Gastroesophageal sphincter (tissue), 4 donors: ENCODE measurements around the gene ARHGEF16. TPM values are rescaled to one million over a fixed set of nuclear protein-coding genes. Genes with fewer than 3 reads are reported as not detected.

Experiments used
- ATAC-seq: fragments of 150-250 bp; one replicate; pipeline ENCODE4 v1.9.1; 2016; ENCODE audit warnings: mild to moderate bottlenecking, moderate library complexity
- H3K27ac ChIP-seq, 4 donors: fragments of 200-600 bp; sonication (generic) in 3 of 4; 1 replicate in 3 of 4; 2 replicates in 1 of 4; pipeline ENCODE4 v1.5.1; 2016 to 2019
- H3K27me3 ChIP-seq: fragments of 200-600 bp; sonication (generic); one replicate; pipeline ENCODE4 v1.5.1; 2019
- H3K36me3 ChIP-seq, 2 donors: fragments of 200-600 bp; sonication (generic); one replicate each; pipeline ENCODE4 v1.5.1; 2019; ENCODE audit warnings: control low read depth in 1 of 2
- H3K4me1 ChIP-seq, 3 donors: fragments of 200-600 bp; sonication (generic); 1 replicate in 2 of 3; 2 replicates in 1 of 3; pipeline ENCODE4 v1.5.1; 2016 to 2019; ENCODE audit warnings: control low read depth in 2 of 3
- H3K4me3 ChIP-seq, 2 donors: fragments of 200-600 bp; sonication (generic); one replicate each; pipeline ENCODE4 v1.5.1; 2019; ENCODE audit warnings: mild to moderate bottlenecking in 1 of 2, moderate library complexity in 1 of 2
- H3K9me3 ChIP-seq, 3 donors: fragments of 200-600 bp; sonication (generic); one replicate each; pipeline ENCODE4 v1.5.1; 2017 to 2019; ENCODE audit warnings: control low read depth in 2 of 3
- EP300 ChIP-seq: sonication (generic); formaldehyde crosslinking; IDR thresholded peaks from one replicate; pipeline ENCODE4 v1.6.1; 2017; ENCODE audit warnings: antibody characterized with exemption, mild to moderate bottlenecking
- POLR2A ChIP-seq, 2 donors: fragments of 450-650 bp; IDR thresholded peaks; one replicate each; pipeline ENCODE4 v1.6.1; 2017; ENCODE audit warnings: antibody characterized with exemption in 2 of 2, mild to moderate bottlenecking in 2 of 2, moderate library complexity in 1 of 2
- POLR2AphosphoS5 ChIP-seq: sonication (generic); formaldehyde crosslinking; IDR thresholded peaks from one replicate; pipeline ENCODE4 v1.6.1; 2017; ENCODE audit warnings: antibody characterized with exemption
- WGBS, 2 donors: methylation state at CpG; one replicate each; pipeline ENCODE4 v1.1.5; 2018; ENCODE audit warnings: low coverage in 1 of 2; 5-methylcytosine and 5-hydroxymethylcytosine counted together
- total RNA-seq, 4 donors: library from RNA; depleted of rRNA; stranded (reverse); fragments of >200 nt; gene quantifications; one replicate each; pipeline ENCODE4 v1.1.0, GENCODE V29; 2016
- TF ChIP-seq, protein P1 (sequence below), 4 experiments: fragments of 200-600 bp in 2 of 4; fragments of 450-650 bp in 2 of 4; sonication (generic) in 1 of 4; IDR thresholded peaks; one replicate each; pipeline ENCODE4 v1.5.1; 2017 to 2019; ENCODE audit warnings: antibody characterized with exemption in 4 of 4, mild to moderate bottlenecking in 2 of 4, moderate library complexity in 2 of 4

The ARHGEF16 gene
- total RNA-seq, 4 donors from 2014 or later = 0.54 to 2.3 (median 0.87) TPM

DNA sequence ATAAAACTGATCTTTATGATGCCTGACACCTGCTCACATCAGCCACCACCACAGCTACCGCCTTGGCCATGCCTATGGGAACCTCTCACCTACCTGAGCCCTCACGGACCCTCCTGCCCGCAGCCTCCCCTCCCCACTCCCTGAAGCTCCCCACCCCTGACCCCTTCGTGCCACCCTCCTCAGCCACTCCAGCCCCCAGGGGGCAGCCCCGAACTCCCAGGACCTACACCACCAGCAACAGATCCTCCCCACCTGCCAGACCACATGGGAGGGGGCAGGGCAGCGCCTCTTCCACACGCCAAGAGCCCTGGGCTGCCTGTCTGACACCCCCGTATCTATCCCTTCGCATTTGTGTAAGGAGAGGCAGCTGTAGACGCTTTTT lies 14.2 kb upstream of the ARHGEF16 start:
- Histone ChIP-seq H3K9me3 (peaks cover 0 to 9% (median 0%) of the 10 kb centered on the region in 3 donors), H3K27ac (peak overlapping the region in 1 of 4 donors; percentile 2), H3K27me3 (peaks cover 94% of the 10 kb centered on the region), H3K36me3 (no peaks in the 10 kb centered on the region), H3K4me1 (no peaks in the 10 kb centered on the region), H3K4me3 (no peak overlapping the region)
- no peak for ATAC-seq
- WGBS, 2 donors = 27 to 30% methylated on average over 2 to 6 of the region's 10 CpGs
- TF ChIP-seq POLR2AphosphoS5 (no peak), EP300 (no peak), POLR2A (IDR thresholded peaks at IDR 0.05) (no peak)
- TF ChIP-seq, protein P1, sequence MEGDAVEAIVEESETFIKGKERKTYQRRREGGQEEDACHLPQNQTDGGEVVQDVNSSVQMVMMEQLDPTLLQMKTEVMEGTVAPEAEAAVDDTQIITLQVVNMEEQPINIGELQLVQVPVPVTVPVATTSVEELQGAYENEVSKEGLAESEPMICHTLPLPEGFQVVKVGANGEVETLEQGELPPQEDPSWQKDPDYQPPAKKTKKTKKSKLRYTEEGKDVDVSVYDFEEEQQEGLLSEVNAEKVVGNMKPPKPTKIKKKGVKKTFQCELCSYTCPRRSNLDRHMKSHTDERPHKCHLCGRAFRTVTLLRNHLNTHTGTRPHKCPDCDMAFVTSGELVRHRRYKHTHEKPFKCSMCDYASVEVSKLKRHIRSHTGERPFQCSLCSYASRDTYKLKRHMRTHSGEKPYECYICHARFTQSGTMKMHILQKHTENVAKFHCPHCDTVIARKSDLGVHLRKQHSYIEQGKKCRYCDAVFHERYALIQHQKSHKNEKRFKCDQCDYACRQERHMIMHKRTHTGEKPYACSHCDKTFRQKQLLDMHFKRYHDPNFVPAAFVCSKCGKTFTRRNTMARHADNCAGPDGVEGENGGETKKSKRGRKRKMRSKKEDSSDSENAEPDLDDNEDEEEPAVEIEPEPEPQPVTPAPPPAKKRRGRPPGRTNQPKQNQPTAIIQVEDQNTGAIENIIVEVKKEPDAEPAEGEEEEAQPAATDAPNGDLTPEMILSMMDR (IDR thresholded peaks at IDR 0.05) = no peak

DNA sequence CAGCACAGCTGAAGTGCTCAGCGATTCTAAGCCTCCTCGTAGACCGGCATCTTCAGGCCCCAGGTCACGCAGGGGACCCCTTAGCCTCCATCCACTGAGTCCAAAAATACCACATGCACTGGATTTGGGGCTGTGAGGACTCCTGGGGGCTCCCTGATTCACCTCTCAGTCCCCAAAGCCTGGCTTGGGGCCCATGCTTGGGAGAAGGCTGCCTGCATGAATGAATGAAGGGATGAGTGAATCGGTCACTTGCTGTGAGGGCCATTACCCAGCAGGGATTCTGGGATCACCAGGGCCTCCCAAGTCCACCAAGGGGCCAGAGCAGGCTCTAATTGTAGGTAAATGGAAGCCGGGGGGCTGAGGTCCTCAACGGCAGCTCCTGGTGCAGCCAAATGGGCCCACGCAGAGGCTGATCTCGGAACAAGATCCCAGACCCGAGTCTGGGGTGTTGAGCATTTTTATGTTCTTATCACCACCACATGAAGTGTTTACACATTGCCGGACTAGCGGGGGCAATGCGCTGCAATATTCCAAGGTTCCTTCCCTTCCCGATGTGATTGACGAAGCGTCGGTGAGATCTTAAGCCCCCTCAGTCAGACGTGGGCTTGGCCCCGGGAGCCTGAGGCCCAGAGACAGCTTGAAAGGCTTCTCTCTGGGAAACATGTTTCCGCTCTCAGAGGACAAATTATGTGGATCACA lies 13.6 kb upstream of the ARHGEF16 start:
- 51% methylated on average over 7 of the region's 20 CpGs; no CpG with 5 or more reads in 1 of the 2 donors for WGBS, 2 donors
- Histone ChIP-seq H3K36me3 (no peaks in the 10 kb centered on the region), H3K27me3 (peaks cover 95% of the 10 kb centered on the region), H3K27ac (peak overlapping the region in 1 of 4 donors; percentile 48), H3K4me1 (no peaks in the 10 kb centered on the region), H3K4me3 (no peak overlapping the region), H3K9me3 (peaks cover 0 to 15% (median 0%) of the 10 kb centered on the region in 3 donors)
- no peak for TF ChIP-seq EP300
- no peak for ATAC-seq

DNA sequence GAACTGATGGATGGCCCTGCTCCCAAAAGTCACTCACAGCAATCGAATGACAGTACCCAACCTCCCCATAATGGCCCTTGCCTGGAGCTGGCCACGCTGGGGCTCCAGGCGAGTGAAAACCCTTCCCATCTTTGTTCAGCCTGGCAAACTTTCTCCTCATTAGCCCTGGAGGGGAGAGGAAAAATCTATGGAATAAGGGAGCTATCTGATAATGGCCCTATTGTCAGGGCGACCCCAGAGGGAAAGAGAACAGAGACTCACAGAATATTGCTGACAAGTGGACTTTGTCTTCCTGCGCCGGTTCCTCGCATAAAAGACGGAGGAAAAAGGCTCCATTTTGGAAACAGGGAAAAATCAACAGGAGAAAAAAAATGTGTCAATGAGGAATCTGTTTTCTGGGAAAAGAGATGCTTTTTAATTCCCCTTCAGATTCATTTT lies 13.0 kb upstream of the ARHGEF16 start:
- Histone ChIP-seq H3K4me3 (no peak overlapping the region), H3K36me3 (no peaks in the 10 kb centered on the region), H3K27me3 (peaks cover 93% of the 10 kb centered on the region), H3K9me3 (peaks cover 0 to 20% (median 1%) of the 10 kb centered on the region in 3 donors), H3K27ac (no peak overlapping the region), H3K4me1 (no peaks in the 10 kb centered on the region)
- WGBS, 2 donors = 42 to 54% methylated on average over 6 to 7 of the region's 8 CpGs
- TF ChIP-seq POLR2AphosphoS5 (no peak), POLR2A (IDR thresholded peaks at IDR 0.05) (no peak), EP300 (no peak)
- TF ChIP-seq, protein P1 (IDR thresholded peaks at IDR 0.05) = no peak
- no peak for ATAC-seq

DNA sequence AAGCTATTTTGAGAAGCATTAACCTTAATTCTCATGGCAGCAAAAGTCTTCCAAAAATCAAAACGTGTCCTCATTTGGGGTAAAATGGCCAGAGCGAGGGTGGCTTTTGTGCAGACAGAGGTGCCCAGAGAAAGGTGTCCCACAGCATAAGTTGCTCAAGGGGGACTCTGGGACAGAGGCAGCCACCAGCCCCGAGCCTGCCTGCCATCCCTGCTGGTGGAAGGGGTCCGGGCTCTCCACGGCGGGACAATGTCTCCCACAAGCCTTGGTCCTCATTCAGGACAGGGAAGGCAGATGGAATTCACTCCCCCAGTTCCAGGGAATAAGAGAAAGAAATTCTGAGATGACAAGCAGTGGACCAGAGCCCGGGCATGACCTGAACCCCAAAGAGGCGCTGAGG lies 12.6 kb upstream of the ARHGEF16 start:
- H3K4me3 ChIP-seq = no peak overlapping the region
- no peak for TF ChIP-seq POLR2AphosphoS5
- TF ChIP-seq POLR2A (IDR thresholded peaks at IDR 0.05) = no peak
- TF ChIP-seq, protein P1 (IDR thresholded peaks at IDR 0.05) = no peak
- no peak for TF ChIP-seq EP300
- peaks cover 88% of the 10 kb centered on the region for H3K27me3 ChIP-seq
- H3K9me3 ChIP-seq = peaks cover 0 to 24% (median 1%) of the 10 kb centered on the region in 3 donors
- H3K36me3 ChIP-seq = no peaks in the 10 kb centered on the region
- H3K4me1 ChIP-seq = no peaks in the 10 kb centered on the region
- 57 to 74% methylated on average over 2 to 3 of the region's 8 CpGs for WGBS, 2 donors
- no peak for ATAC-seq
- H3K27ac ChIP-seq = peak overlapping the region in 1 of 4 donors; percentile 37

DNA sequence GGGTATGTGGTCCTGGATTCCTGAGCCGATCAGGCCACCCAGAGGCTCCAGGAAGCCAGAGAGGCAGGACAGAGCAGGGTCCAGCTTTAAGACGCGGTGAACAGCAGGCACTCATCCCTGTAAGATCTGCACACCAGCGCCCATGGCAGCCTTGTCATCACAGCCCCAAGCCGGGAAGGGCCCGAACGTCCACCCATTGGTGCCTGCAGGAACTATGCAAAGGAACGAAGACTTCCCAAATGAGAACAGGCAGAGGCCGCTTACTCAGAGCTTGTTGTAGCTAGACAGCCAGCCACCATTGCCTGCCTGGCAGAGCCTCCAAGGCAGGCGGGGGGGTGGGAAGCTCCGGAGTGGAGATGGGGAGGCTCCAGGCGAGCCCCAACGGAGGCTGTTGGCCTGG lies 12.1 kb upstream of the ARHGEF16 start:
- H3K9me3 ChIP-seq = peaks cover 0 to 23% (median 1%) of the 10 kb centered on the region in 3 donors
- ATAC-seq = no peak
- WGBS, 2 donors = 66 to 80% methylated on average over 1 to 8 of the region's 13 CpGs
- TF ChIP-seq POLR2A (IDR thresholded peaks at IDR 0.05) = no peak
- no peak for TF ChIP-seq POLR2AphosphoS5
- TF ChIP-seq, protein P1 (IDR thresholded peaks at IDR 0.05) = no peak
- no peak for TF ChIP-seq EP300
- H3K27ac ChIP-seq = peak overlapping the region in 1 of 4 donors; percentile 37
- H3K4me3 ChIP-seq = no peak overlapping the region
- H3K4me1 ChIP-seq = no peaks in the 10 kb centered on the region
- peaks cover 87% of the 10 kb centered on the region for H3K27me3 ChIP-seq
- H3K36me3 ChIP-seq = no peaks in the 10 kb centered on the region
